ENCODE measurements around the gene SORCS2. TPM values are rescaled to one million over a fixed set of nuclear protein-coding genes. Genes with fewer than 3 reads are reported as not detected.

Gene SORCS2
- total and polyA plus RNA-seq, 2 of the 4 experiments (the other 2 are of a cell fraction), result 0.36 to 0.62 TPM

- intact Hi-C loops (cut with micrococcal nuclease), result no loop called here
- no peak for DNase-seq
These were observed 62.6 kb downstream of the SORCS2 start for GRCh38 chr4:7254736-7255487.

More at GRCh38 chr4:7254736-7255487, 62.6 kb downstream of the SORCS2 start:
- H3K4me2 ChIP-seq (ENCODE audit: low read depth, low read length), result no peak overlapping the region
- no peak overlapping the region for H3K4ac ChIP-seq (ENCODE audit: low read depth, low read length)
- H2BK5ac ChIP-seq (ENCODE audit: low read depth, low read length, poor library complexity, severe bottlenecking), result no peak overlapping the region
- H2BK20ac ChIP-seq (ENCODE audit: low read depth, low read length), result no peak overlapping the region
- H2AK5ac ChIP-seq (ENCODE audit: low read depth, low read length), result no peak overlapping the region
- 64% methylated on average over 5 of the region's 17 CpGs; no CpG with 5 or more reads in 1 of the 2 experiments for WGBS, 2 experiments (ENCODE audit: extremely low coverage in 2 of 2, insufficient read length in 1 of 2)
- ChIA-PET POLR2A (ENCODE audit: unreplicated experiment) (no interaction called here), CTCF (no interaction called here)
- no peak for ATAC-seq (ENCODE audit: low read depth)
- H4K91ac ChIP-seq (ENCODE audit: insufficient read depth, low read depth, low read length), result no peak overlapping the region
- no peaks in the 10 kb centered on the region for H3K9me3 ChIP-seq (ENCODE audit: control insufficient read depth, insufficient read depth, low read length)
- H2BK120ac ChIP-seq (ENCODE audit: low read depth, low read length), result no peak overlapping the region
- no peak overlapping the region for H3K18ac ChIP-seq (ENCODE audit: low read depth, low read length)
- H2BK15ac ChIP-seq (ENCODE audit: low read depth, low read length), result no peak overlapping the region
- no TSS peak for BruUV-seq (replicated peaks)
- H4K20me1 ChIP-seq (ENCODE audit: insufficient read depth, low read length), result no peaks in the 10 kb centered on the region
- H3K36me3 ChIP-seq (ENCODE audit: control insufficient read depth, insufficient read depth, low read length), result no peaks in the 10 kb centered on the region
- H3K56ac ChIP-seq (ENCODE audit: extremely low read depth, insufficient read depth, low read length), result no peak overlapping the region
- no peaks in the 10 kb centered on the region for H3K4me1 ChIP-seq (ENCODE audit: control insufficient read depth, insufficient read depth, low read length)
- no peaks in the 10 kb centered on the region for H3K9me1 ChIP-seq (ENCODE audit: insufficient read depth, low read length)
- TF ChIP-seq BHLHE40 (IDR thresholded peaks at IDR 0.05; ENCODE audit: low read depth, low read length) (no peak), CTCF (conservative IDR thresholded peaks at IDR 0.05; ENCODE audit: low read depth, low read length) (no peak), NFE2L2 (IDR thresholded peaks at IDR 0.05; ENCODE audit: low read depth, low read length) (no peak), MXI1 (IDR thresholded peaks at IDR 0.05; ENCODE audit: borderline replicate concordance, low read depth, low read length) (no peak), RAD21 (IDR thresholded peaks at IDR 0.05; ENCODE audit: low read length) (no peak), USF2 (IDR thresholded peaks at IDR 0.05; ENCODE audit: low read depth, low read length) (no peak), RFX5 (IDR thresholded peaks at IDR 0.05; ENCODE audit: low read depth, low read length) (no peak), CHD1 (IDR thresholded peaks at IDR 0.05; ENCODE audit: low read depth, low read length) (no peak)
- no peak overlapping the region for H4K5ac ChIP-seq (ENCODE audit: low read depth, low read length)
- H3K27ac ChIP-seq (ENCODE audit: insufficient read depth, low read length), result no peak overlapping the region
- no peak overlapping the region for H2AFZ ChIP-seq (replicated peaks; ENCODE audit: low read length, poor library complexity)
- no peak overlapping the region for H4K8ac ChIP-seq (ENCODE audit: low read depth in 2 of 2, low read length in 2 of 2)
- H3K79me1 ChIP-seq (ENCODE audit: low read depth in 1 of 2, low read length in 2 of 2), result no peaks in the 10 kb centered on the region
- H3K27me3 ChIP-seq (ENCODE audit: control insufficient read depth, insufficient read depth, low read length), result peaks cover 59% of the 10 kb centered on the region
- no peak overlapping the region for H3K23ac ChIP-seq (ENCODE audit: low read depth, low read length)
- in situ Hi-C loops (cut with MboI; ENCODE audit: low sequenced_read_pairs) (no loop called here), dilution Hi-C loops (cut with HindIII; ENCODE audit: low sequenced_read_pairs, unreplicated experiment) (no loop called here)
- no peak overlapping the region for H3K14ac ChIP-seq (replicated peaks; ENCODE audit: low read depth, low read length)
- H3K9ac ChIP-seq (ENCODE audit: low read depth, low read length), result no peak overlapping the region
- H3K4me3 ChIP-seq (ENCODE audit: insufficient read depth, low read depth, low read length), result no peak overlapping the region
- peak overlapping the region; percentile 28 for H2AK9ac ChIP-seq (replicated peaks; ENCODE audit: low read depth, low read length, poor library complexity)
